HUES64 (cell line): ENCODE results near the gene MPHOSPH9.
"Not testable (repeated sequence)": the region's sequence is repeated elsewhere in the genome, so short reads cannot be mapped to it uniquely, and the experiment has no call there.

Experiments
- H3K27ac ChIP-seq: 2 replicates; pipeline ENCODE4 v1.7.0; 2013; ENCODE audit warnings: low read depth, low read length, inconsistent platforms
- H3K27me3 ChIP-seq: 2 replicates; pipeline ENCODE4 v1.6.1; 2013; ENCODE audit warnings: mild to moderate bottlenecking, low read length; ENCODE audit not compliant: insufficient read depth
- H3K36me3 ChIP-seq: 2 replicates; pipeline ENCODE4 v1.6.1; 2013; ENCODE audit warnings: mild to moderate bottlenecking, low read length; ENCODE audit not compliant: insufficient read depth
- H3K4me1 ChIP-seq: 2 replicates; pipeline ENCODE4 v1.6.1; 2013; ENCODE audit warnings: mild to moderate bottlenecking, low read length, moderate library complexity; ENCODE audit not compliant: insufficient read depth
- H3K4me3 ChIP-seq: 2 replicates; pipeline ENCODE4 v1.5.1; 2013; ENCODE audit warnings: mild to moderate bottlenecking, low read length, moderate library complexity
- H3K9ac ChIP-seq: 2 replicates; pipeline ENCODE4 v1.6.1; 2013; ENCODE audit warnings: mild to moderate bottlenecking, low read depth, low read length
- H3K9me3 ChIP-seq: 2 replicates; pipeline ENCODE4 v1.6.1; 2013; ENCODE audit warnings: low read depth, low read length; ENCODE audit not compliant: insufficient read depth
- WGBS: fragments of 150-250, 120-280 bp; methylation state at CpG from one replicate; pipeline ENCODE4 v1.1.7; 2013; ENCODE audit warnings: missing lambda C conversion rate; 5-methylcytosine and 5-hydroxymethylcytosine counted together

Gene MPHOSPH9

DNA sequence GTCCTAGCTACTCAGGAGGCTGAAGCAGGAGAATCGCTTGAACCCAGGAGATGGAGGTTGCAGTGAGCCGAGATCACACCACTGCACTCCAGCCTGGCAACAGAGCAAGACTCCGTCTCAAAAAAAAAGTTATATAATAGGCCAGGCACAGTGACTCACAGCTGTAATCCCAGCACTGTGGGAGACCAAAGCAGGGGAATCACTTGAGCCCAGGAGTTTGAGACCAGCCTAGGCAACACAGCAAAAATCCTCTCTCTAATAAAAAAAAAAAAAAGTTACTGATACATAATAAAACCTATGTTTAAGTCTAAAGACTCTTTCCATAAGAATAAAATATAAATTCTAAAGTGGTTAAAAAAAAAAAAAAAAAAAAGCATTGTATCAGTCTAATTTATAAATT lies 26.1 kb downstream of the MPHOSPH9 start:
- not testable (repeated sequence) for H3K4me1 ChIP-seq, H3K27me3 ChIP-seq, H3K9me3 ChIP-seq, H3K9ac ChIP-seq, H3K27ac ChIP-seq, H3K4me3 ChIP-seq
- WGBS, result 94% methylated on average over 3 of the region's 3 CpGs
- peaks cover 70% of the 10 kb centered on the region for H3K36me3 ChIP-seq

DNA sequence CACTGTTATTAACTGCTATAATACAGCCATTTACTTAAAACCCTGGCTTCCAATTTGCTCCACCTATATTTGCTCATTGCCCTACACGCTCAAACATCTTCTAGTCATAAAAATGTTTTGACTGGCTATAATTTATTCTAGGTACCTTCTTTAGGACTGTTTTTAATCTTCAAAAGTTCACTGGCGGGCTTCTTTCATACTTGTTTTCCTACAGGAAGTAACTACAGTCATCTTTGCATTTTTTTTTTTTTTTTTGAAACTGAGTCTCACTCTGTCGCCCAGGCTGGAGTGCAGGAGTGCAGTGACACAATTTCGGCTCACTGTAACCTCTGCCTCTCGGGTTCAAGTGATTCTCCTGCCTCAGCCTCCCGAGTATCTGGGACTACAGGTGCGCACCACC lies 32.5 kb downstream of the MPHOSPH9 start:
- H3K9ac ChIP-seq, result no peak overlapping the region
- peaks cover 82% of the 10 kb centered on the region for H3K36me3 ChIP-seq
- WGBS, result 96% methylated on average over 7 of the region's 7 CpGs
- no peak overlapping the region for H3K4me3 ChIP-seq
- no peaks in the 10 kb centered on the region for H3K9me3 ChIP-seq
- no peaks in the 10 kb centered on the region for H3K4me1 ChIP-seq
- H3K27ac ChIP-seq, result no peak overlapping the region
- H3K27me3 ChIP-seq, result no peaks in the 10 kb centered on the region

DNA sequence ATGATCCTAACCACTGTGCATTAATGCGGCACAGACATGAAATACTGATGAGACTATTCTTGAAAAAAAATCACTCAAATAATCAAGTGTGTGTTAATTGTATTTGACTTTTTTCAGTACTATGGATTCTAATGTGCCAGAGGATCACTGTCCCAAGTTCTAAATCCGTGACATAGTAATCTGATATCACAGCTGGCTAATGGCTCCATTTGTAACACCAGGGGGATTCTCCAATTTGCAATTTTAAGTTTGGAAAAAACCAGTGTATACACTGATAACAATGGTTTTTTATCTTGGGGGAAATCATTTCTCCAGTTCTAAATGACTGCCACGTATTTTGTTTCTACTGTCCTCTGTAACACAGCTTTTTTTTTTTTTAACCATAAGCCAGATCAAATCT lies 33.0 kb downstream of the MPHOSPH9 start:
- no peak overlapping the region for H3K4me3 ChIP-seq
- H3K27me3 ChIP-seq, result no peaks in the 10 kb centered on the region
- no peaks in the 10 kb centered on the region for H3K4me1 ChIP-seq
- peaks cover 81% of the 10 kb centered on the region for H3K36me3 ChIP-seq
- H3K9ac ChIP-seq, result no peak overlapping the region
- 96% methylated on average over 2 of the region's 3 CpGs for WGBS
- H3K9me3 ChIP-seq, result no peaks in the 10 kb centered on the region
- H3K27ac ChIP-seq, result no peak overlapping the region

DNA sequence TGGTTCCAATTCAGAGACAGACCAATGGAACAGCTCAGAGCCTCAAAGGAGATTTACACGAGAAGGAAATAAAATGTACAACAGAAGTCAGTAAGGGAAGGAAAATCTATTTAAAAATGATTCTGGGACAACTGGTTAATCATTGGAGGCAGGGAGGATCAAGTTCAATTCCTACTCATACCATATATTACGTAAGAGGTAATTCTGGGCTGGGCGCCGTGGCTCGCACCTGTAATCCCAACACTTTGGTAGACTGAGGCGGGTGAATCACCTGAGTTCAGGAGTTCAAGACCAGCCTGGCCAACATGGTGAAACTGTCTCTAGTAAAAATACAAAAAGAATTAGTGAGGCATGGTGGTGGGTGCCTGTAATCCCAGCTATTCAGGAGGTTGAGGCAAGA lies 45.3 kb downstream of the MPHOSPH9 start:
- Histone ChIP-seq H3K9ac (no peak overlapping the region), H3K4me1 (no peaks in the 10 kb centered on the region), H3K27ac (no peak overlapping the region), H3K27me3 (no peaks in the 10 kb centered on the region), H3K9me3 (no peaks in the 10 kb centered on the region), H3K4me3 (no peak overlapping the region), H3K36me3 (peaks cover 67% of the 10 kb centered on the region)
- 95% methylated on average over 6 of the region's 6 CpGs for WGBS

DNA sequence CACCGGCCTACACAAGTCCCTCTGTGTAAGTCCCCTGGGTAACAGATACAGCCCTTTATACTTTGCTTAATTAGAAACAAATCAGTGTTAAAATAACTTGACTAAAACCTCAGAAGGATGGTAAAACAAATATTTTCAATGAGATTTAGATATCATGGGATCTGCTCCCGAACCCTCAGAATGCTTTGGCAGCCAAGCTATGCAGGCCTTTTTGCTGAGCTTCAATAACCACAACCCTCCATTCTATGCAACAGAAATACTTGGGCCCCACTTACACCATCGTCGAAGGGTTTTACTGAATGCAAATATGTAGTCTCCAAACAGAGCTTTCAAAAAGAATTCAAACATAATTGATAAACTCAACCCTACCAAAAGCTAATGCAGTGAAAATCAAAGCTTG lies 52.8 kb downstream of the MPHOSPH9 start:
- H3K4me1 ChIP-seq, result no peaks in the 10 kb centered on the region
- H3K36me3 ChIP-seq, result peaks cover 61% of the 10 kb centered on the region
- no peak overlapping the region for H3K4me3 ChIP-seq
- H3K9ac ChIP-seq, result no peak overlapping the region
- no peaks in the 10 kb centered on the region for H3K27me3 ChIP-seq
- H3K9me3 ChIP-seq, result no peaks in the 10 kb centered on the region
- 94% methylated on average over 4 of the region's 4 CpGs for WGBS
- no peak overlapping the region for H3K27ac ChIP-seq

DNA sequence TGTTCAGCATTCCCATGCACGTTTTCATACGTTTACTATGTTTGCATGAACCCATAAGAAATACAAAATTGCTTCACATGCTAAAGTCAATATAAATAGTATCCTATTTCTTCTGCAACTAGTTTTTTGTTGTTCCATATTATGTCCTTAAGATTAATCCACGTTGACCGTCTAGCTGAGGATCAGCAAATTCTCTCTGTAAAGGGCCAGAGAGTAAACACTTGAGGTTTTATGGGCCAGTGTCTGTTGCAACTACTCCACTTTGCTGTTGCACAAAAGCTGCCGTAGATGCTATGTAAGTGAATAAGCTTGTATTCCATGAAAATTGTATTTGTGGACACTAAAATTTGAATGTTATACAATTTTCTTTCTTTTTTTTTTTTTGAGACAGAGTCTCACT lies 61.0 kb downstream of the MPHOSPH9 start:
- Histone ChIP-seq H3K36me3 (peaks cover 41% of the 10 kb centered on the region), H3K27ac (no peak overlapping the region), H3K4me1 (no peaks in the 10 kb centered on the region), H3K4me3 (no peak overlapping the region), H3K9me3 (no peaks in the 10 kb centered on the region), H3K9ac (no peak overlapping the region), H3K27me3 (no peaks in the 10 kb centered on the region)
- 78% methylated on average over 5 of the region's 5 CpGs for WGBS

DNA sequence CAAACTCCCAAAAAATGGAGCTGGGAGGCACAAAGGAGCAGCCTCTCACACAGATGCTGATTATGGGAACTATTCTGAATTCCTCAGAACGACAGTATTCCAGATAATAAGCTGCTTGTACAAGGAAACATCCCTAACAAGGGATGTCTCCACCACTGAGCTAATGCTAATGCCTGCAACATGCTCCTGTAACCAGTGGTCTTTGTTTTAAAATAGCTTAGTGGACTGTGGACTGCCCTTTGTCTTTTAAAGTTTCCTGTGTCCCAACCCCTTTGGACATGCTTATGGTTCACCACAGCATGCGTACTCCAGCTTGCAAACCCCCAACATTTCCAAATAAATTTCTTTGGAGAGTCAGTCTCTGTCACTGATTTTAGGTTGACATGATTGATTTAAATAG lies 65.6 kb downstream of the MPHOSPH9 start:
- Histone ChIP-seq H3K27ac (no peak overlapping the region), H3K9me3 (no peaks in the 10 kb centered on the region), H3K9ac (no peak overlapping the region), H3K36me3 (peaks cover 61% of the 10 kb centered on the region), H3K27me3 (no peaks in the 10 kb centered on the region), H3K4me1 (no peaks in the 10 kb centered on the region), H3K4me3 (no peak overlapping the region)
- 90% methylated on average over 1 of the region's 2 CpGs for WGBS

DNA sequence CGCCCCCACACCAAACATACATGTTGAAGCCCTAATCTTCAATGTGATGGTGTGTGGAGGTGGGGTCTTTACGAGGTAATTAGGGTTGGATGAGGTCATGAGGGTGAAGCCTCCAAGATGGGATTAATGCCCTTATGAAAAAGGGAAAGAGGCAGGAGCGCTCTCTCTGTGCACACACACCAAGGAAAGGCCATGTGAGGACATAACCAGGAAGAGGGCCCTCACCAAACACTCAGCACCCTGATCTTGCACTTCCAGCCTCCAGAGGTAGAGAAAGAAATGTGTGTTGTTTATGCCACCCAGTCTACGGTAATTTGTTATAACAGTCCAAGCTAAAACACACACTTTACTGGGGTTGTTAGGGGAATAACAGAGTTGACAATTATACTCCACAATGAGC lies 67.4 kb downstream of the MPHOSPH9 start:
- H3K4me1 ChIP-seq, result no peaks in the 10 kb centered on the region
- peaks cover 67% of the 10 kb centered on the region for H3K36me3 ChIP-seq
- H3K4me3 ChIP-seq, result no peak overlapping the region
- no peak overlapping the region for H3K9ac ChIP-seq
- WGBS, result 95% methylated on average over 2 of the region's 4 CpGs
- H3K9me3 ChIP-seq, result no peaks in the 10 kb centered on the region
- no peak overlapping the region for H3K27ac ChIP-seq
- H3K27me3 ChIP-seq, result no peaks in the 10 kb centered on the region

DNA sequence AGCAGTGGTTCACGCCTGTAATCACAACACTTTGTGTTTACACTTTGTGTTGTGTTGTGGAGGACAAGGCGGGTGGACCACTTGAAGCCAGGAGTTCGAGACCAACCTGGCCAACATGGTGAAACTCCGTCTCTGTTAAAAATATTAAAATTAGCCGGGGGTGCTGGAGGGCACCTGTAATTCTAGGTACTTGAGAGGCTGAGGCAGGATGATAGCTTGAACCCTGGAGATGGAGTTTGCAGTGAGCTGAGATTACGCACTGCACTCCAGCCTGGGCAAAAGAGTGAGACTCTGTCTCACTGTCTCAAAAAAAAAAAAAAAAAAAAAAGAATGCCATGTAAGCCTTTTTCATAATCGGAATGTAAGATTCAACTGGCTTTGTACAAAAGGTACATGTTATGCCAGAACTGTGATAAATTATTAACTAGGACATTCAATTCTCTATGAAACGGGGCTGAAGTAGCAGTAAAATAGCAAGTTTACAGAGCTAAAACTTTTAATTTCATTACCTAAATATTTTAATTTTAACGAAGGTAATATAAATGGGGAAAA lies 68.2 kb downstream of the MPHOSPH9 start:
- Histone ChIP-seq H3K9ac (no peak overlapping the region), H3K4me3 (no peak overlapping the region), H3K4me1 (no peaks in the 10 kb centered on the region), H3K36me3 (peaks cover 70% of the 10 kb centered on the region), H3K27ac (no peak overlapping the region), H3K9me3 (no peaks in the 10 kb centered on the region), H3K27me3 (no peaks in the 10 kb centered on the region)
- WGBS, result 93% methylated on average over 6 of the region's 9 CpGs

DNA sequence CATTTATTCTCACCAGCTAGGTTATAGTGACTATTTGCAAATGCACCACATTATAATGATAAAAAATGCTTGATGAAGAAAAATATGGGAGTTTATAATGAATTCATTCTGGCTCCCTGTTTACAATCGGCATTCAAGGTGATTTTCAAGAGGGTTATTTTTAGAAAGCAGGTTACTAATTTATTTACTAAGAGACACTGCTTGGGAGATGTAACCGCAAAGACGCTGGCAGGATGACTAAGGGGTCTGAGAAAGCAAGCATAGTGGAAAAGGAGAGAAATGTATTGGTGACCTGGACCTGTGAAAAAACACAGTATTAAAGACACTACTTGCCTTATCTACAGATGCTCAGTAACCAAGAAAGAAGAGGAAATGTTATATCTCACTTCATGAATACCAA lies 68.7 kb downstream of the MPHOSPH9 start:
- H3K27ac ChIP-seq, result no peak overlapping the region

DNA sequence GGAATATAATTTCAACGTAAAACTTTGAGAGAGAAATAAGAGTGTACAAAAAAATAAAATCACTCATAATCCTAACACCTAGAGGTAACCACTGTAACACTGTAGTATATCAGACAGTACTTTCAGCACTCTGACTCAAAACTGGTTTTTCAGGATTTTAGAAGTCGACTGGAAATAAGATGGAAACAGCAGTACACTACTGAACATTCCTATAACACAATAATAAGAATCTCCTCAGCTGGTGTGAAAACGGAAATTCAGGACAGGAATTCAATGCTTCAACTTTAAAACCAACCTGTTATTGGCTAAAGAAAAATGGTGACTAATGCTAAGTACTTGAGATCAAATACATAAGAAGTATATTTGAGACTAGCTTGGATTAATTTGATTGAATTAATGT lies 69.7 kb downstream of the MPHOSPH9 start:
- Histone ChIP-seq H3K9ac (no peak overlapping the region), H3K4me1 (no peaks in the 10 kb centered on the region), H3K36me3 (peaks cover 73% of the 10 kb centered on the region), H3K4me3 (no peak overlapping the region), H3K27ac (no peak overlapping the region), H3K9me3 (no peaks in the 10 kb centered on the region), H3K27me3 (no peaks in the 10 kb centered on the region)
- WGBS, result 90% methylated on average over 2 of the region's 3 CpGs

More for the DNA sequence above, 68.7 kb downstream of the MPHOSPH9 start:
- H3K27me3 ChIP-seq, result no peaks in the 10 kb centered on the region
- 99% methylated on average over 3 of the region's 3 CpGs for WGBS
- peaks cover 73% of the 10 kb centered on the region for H3K36me3 ChIP-seq
- H3K9me3 ChIP-seq, result no peaks in the 10 kb centered on the region
- no peaks in the 10 kb centered on the region for H3K4me1 ChIP-seq
- H3K9ac ChIP-seq, result no peak overlapping the region
- no peak overlapping the region for H3K4me3 ChIP-seq

DNA sequence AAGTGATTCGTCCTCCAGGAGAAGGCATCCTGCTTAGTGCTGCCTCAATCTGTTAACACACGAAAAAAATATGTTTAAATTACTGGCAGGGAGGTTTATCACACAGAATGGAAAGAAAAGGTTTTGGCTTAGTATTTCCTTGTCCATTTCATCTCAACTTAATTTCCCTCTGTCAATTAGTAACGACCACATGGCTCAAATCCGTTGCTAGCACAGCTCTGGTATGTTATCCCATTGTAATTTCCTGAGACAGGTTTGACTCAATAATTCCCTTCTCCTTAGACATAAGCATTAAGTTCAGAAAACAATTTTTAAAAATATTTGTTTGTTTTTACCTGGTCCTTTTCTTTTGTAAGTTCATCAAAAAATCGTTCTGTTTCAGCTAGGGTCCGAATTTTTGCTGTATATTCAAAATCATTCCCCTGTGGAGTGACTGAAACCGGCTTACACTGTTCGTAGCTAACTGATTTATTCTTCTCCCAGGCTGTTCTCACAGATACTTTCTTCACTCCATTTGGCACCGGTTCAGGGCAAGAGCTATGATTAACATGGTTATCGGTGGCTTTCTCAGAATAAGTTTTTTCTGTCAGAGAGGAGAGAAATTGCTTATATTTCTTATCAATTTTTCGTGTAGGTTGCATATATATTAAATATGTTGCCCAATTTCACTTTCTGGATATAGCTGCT lies 72.0 kb downstream of the MPHOSPH9 start:
- Histone ChIP-seq H3K27ac (no peak overlapping the region), H3K36me3 (peaks cover 72% of the 10 kb centered on the region), H3K4me3 (no peak overlapping the region), H3K9me3 (no peaks in the 10 kb centered on the region), H3K27me3 (no peaks in the 10 kb centered on the region), H3K4me1 (no peaks in the 10 kb centered on the region), H3K9ac (no peak overlapping the region)
- 84% methylated on average over 10 of the region's 11 CpGs for WGBS
